Measurements from ENCODE around the gene RNF130.

DNA sequence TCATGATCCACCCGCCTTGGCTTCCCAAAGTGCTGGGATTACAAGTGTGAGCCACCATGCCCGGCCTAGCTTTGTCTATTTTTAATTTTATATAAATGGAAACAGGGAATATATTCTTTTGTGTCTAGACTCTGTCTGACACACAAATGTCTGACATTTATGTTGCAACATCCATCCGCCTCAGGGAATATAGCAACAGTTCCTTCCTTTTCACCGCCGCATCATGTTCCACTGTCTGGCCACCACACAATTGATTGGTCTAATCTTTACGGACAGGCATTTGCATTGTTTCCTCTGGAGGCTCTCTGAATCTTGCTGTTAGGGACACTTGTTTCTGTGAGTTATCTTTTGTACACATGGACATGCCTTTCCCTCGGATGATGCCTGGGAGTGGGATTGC is 143.7 kb downstream of the RNF130 start:
- TF ChIP-seq GATA2 (IDR thresholded peaks at IDR 0.05; ENCODE audit: low read depth, low read length) (no peak), GATA3 (IDR thresholded peaks at IDR 0.05; ENCODE audit: low read depth, low read length) (no peak)

All from SH-SY5Y (cell line).